Thyroid gland (tissue), 4 donors: ENCODE results near the gene DGAT2.

Experiments used
- POLR2A ChIP-seq, 2 donors: fragments of 450-650 bp; IDR thresholded peaks; one replicate each; pipeline ENCODE4 v1.6.1; 2017; ENCODE audit warnings: antibody characterized with exemption in 2 of 2, mild to moderate bottlenecking in 2 of 2, moderate library complexity in 1 of 2
- TF ChIP-seq, protein P1 (sequence below), 6 experiments: fragments of 200-600 bp in 3 of 6; fragments of 450-650 bp in 3 of 6; sonication (generic) in 3 of 6; IDR thresholded peaks; one replicate each; pipeline ENCODE4 v1.5.1; 2016 to 2019; ENCODE audit warnings: antibody characterized with exemption in 6 of 6, mild to moderate bottlenecking in 2 of 6, inconsistent platforms in 1 of 6, moderate library complexity in 1 of 6

GRCh38 chr11:75734491-75735180 lies 33.9 kb upstream of the DGAT2 start:
- TF ChIP-seq, protein P1, sequence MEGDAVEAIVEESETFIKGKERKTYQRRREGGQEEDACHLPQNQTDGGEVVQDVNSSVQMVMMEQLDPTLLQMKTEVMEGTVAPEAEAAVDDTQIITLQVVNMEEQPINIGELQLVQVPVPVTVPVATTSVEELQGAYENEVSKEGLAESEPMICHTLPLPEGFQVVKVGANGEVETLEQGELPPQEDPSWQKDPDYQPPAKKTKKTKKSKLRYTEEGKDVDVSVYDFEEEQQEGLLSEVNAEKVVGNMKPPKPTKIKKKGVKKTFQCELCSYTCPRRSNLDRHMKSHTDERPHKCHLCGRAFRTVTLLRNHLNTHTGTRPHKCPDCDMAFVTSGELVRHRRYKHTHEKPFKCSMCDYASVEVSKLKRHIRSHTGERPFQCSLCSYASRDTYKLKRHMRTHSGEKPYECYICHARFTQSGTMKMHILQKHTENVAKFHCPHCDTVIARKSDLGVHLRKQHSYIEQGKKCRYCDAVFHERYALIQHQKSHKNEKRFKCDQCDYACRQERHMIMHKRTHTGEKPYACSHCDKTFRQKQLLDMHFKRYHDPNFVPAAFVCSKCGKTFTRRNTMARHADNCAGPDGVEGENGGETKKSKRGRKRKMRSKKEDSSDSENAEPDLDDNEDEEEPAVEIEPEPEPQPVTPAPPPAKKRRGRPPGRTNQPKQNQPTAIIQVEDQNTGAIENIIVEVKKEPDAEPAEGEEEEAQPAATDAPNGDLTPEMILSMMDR (IDR thresholded peaks at IDR 0.05) = no peak
- TF ChIP-seq POLR2A (IDR thresholded peaks at IDR 0.05) = no peak
